HEK293T (cell line): ENCODE data around the gene RFPL1.

ENCODE experiments used
- BHLHE40 ChIP-seq: fragments of 450-650 bp; IDR thresholded peaks from 2 replicates; pipeline ENCODE4 v1.6.1; 2016; ENCODE audit warnings: mild to moderate bottlenecking, moderate library complexity, borderline replicate concordance
- CTBP1 ChIP-seq: fragments of 450-650 bp; IDR thresholded peaks from 2 replicates; pipeline ENCODE4 v1.6.1; 2016; ENCODE audit warnings: borderline replicate concordance
- ELF4 ChIP-seq: fragments of 450-650 bp; IDR thresholded peaks from 2 replicates; pipeline ENCODE4 v1.6.1; 2017; ENCODE audit warnings: antibody characterized with exemption
- FOXA1 ChIP-seq: fragments of 450-650 bp; IDR thresholded peaks from 2 replicates; pipeline ENCODE4 v1.6.1; 2016; ENCODE audit warnings: mild to moderate bottlenecking
- FOXK2 ChIP-seq: fragments of 450-650 bp; IDR thresholded peaks from 2 replicates; pipeline ENCODE4 v1.6.1; 2016; ENCODE audit warnings: mild to moderate bottlenecking
- FOXM1 ChIP-seq: fragments of 450-650 bp; IDR thresholded peaks from 2 replicates; pipeline ENCODE4 v1.6.1; 2017; ENCODE audit warnings: mild to moderate bottlenecking, borderline replicate concordance
- HDGF ChIP-seq: fragments of 450-650 bp; IDR thresholded peaks from 2 replicates; pipeline ENCODE4 v1.6.1; 2017; ENCODE audit warnings: antibody characterized with exemption, borderline replicate concordance
- PKNOX1 ChIP-seq: fragments of 450-650 bp; IDR thresholded peaks from 2 replicates; pipeline ENCODE4 v1.6.1; 2016
- SP1 ChIP-seq: fragments of 450-650 bp; IDR thresholded peaks from 2 replicates; pipeline ENCODE4 v1.6.1; 2017
- SUZ12 ChIP-seq: fragments of 450-650 bp; IDR thresholded peaks from 2 replicates; pipeline ENCODE4 v1.6.1; 2016; ENCODE audit warnings: mild to moderate bottlenecking

- TF ChIP-seq BHLHE40, result no peak
- no peak for TF ChIP-seq FOXM1
- no peak for TF ChIP-seq FOXA1
- TF ChIP-seq ELF4, result no peak
- no peak for TF ChIP-seq FOXK2
- no peak for TF ChIP-seq CTBP1
- no peak for TF ChIP-seq HDGF
- TF ChIP-seq PKNOX1, result no peak
- TF ChIP-seq SP1, result no peak
- TF ChIP-seq SUZ12, result no peak
Measured at GRCh38 chr22:29482253-29482652, 43.9 kb downstream of the RFPL1 start.
